K562 (cell line): ENCODE data around the gene MAN1A1. TPM values are rescaled to one million over a fixed set of nuclear protein-coding genes. Genes with fewer than 3 reads are reported as not detected.

Experiments
- ATAC-seq: fragments of 200-7000 bp; cut with Tn5 transposase; 3 replicates; pipeline ENCODE4 v1.9.1; 2020; ENCODE audit warnings: moderate library complexity
- BruUV-seq: library from RNA; stranded (reverse); fragments of 400-500 nt; replicated peaks from 2 replicates; lab custom pipeline; 2021; lab: Mats Ljungman, UMichigan
- CTCF ChIA-PET: fragments of 300-600 bp; formaldehyde crosslinking; extraction: SDS; loops from one replicate; lab custom pipeline; 2021; ENCODE audit warnings: low intra/inter-chr PET ratio; lab: Yijun Ruan, JAX
- POLR2A ChIA-PET: fragments of 300-600, 350-650 bp; sonication (Branson Sonifier 250); formaldehyde crosslinking; extraction: SDS; loops from one replicate; lab custom pipeline; 2021; ENCODE audit warnings: antibody characterized with exemption, inconsistent platforms; lab: Yijun Ruan, JAX
- DNase-seq, 4 experiments: peaks; one replicate each; pipeline versions ENCODE4 v3.0.0 to v3.0.0-alpha.2; 2011 to 2018; ENCODE audit warnings: low spot score in 3 of 4, mixed read lengths in 3 of 4; ENCODE audit errors: extremely low read depth in 1 of 4
- FAIRE-seq: peaks from 2 replicates; lab custom pipeline; 2011; peaks lifted over from hg19 to GRCh38; lab: Jason Lieb, UNC
- H2AFZ ChIP-seq: 2 replicates; pipeline ENCODE4 v1.6.0; 2011; ENCODE audit warnings: low read depth, low read length, control low read depth, inconsistent platforms
- H3K27ac ChIP-seq: fragments of 200-600 bp; 3 replicates; pipeline ENCODE4 v1.8.0; 2011; ENCODE audit warnings: low read depth, mild to moderate bottlenecking, control low read depth, inconsistent platforms, low read length, moderate library complexity, mixed read lengths; ENCODE audit errors: extremely low read depth
- H3K27me3 ChIP-seq, 2 experiments: fragments of 300-600 bp in 1 of 2; 2 replicates in 1 of 2; 3 replicates in 1 of 2; pipeline versions ENCODE4 v1.6.0 to v1.8.0; 2011; ENCODE audit warnings: inconsistent platforms in 2 of 2, low read length in 2 of 2, mild to moderate bottlenecking in 1 of 2, mixed read lengths in 1 of 2, moderate library complexity in 1 of 2; ENCODE audit not compliant: control insufficient read depth in 2 of 2, insufficient read depth in 2 of 2
- H3K36me3 ChIP-seq: fragments of 300-600 bp; 3 replicates; pipeline ENCODE4 v1.8.0; 2011; ENCODE audit warnings: mild to moderate bottlenecking, low read length, inconsistent platforms; ENCODE audit not compliant: control insufficient read depth, insufficient read depth
- H3K4me1 ChIP-seq, 2 experiments: fragments of 200-600 bp in 1 of 2; replicated peaks in 1 of 2; 2 replicates in 1 of 2; 3 replicates in 1 of 2; pipeline versions ENCODE4 v1.5.1 to v1.8.0; 2011; ENCODE audit warnings: inconsistent platforms in 2 of 2, low read length in 2 of 2, mild to moderate bottlenecking in 1 of 2, mixed read lengths in 1 of 2, moderate library complexity in 1 of 2; ENCODE audit not compliant: control insufficient read depth in 2 of 2, insufficient read depth in 2 of 2
- H3K4me2 ChIP-seq: 2 replicates; pipeline ENCODE4 v1.6.1; 2011; ENCODE audit warnings: low read length, control low read depth, inconsistent platforms, mixed read lengths; ENCODE audit not compliant: insufficient read depth
- H3K4me3 ChIP-seq: fragments of 200-600 bp; sonication (generic), shearing (Covaris generic); 2 replicates; pipeline ENCODE4 v1.5.1; 2016; ENCODE audit warnings: control low read depth, inconsistent platforms
- H3K79me2 ChIP-seq: fragments of 200-600 bp; 3 replicates; pipeline ENCODE4 v1.8.0; 2011; ENCODE audit warnings: low read length, inconsistent platforms; ENCODE audit not compliant: control insufficient read depth, insufficient read depth
- H3K9ac ChIP-seq, 2 experiments: 2 replicates each; pipeline versions ENCODE4 v1.6.0 to v1.6.1; 2011; ENCODE audit warnings: low read depth in 2 of 2, low read length in 2 of 2, control low read depth in 1 of 2, inconsistent platforms in 1 of 2, mild to moderate bottlenecking in 1 of 2, mixed read lengths in 1 of 2; ENCODE audit not compliant: insufficient read depth in 1 of 2
- H3K9me1 ChIP-seq: one replicate; pipeline ENCODE4 v1.6.0; 2011; ENCODE audit warnings: inconsistent platforms, mild to moderate bottlenecking, low read length, moderate library complexity; ENCODE audit not compliant: control insufficient read depth, insufficient read depth
- H3K9me3 ChIP-seq: replicated peaks from 2 replicates; pipeline ENCODE4 v1.5.1; 2011; ENCODE audit warnings: low read depth, low read length, inconsistent platforms; ENCODE audit not compliant: control insufficient read depth, insufficient read depth
- H4K20me1 ChIP-seq: replicated peaks from 2 replicates; pipeline ENCODE4 v1.6.1; 2011; ENCODE audit warnings: low read length, inconsistent platforms, mixed read lengths; ENCODE audit not compliant: control insufficient read depth, insufficient read depth
- BRF2 ChIP-seq: IDR thresholded peaks from 3 replicates; pipeline ENCODE4 v1.6.1; 2011; ENCODE audit warnings: borderline replicate concordance, mild to moderate bottlenecking; ENCODE audit not compliant: insufficient read length, insufficient read depth
- E4F1 ChIP-seq: fragments of 250-450 bp; sonication (Bioruptor Pico); IDR thresholded peaks from 2 replicates; pipeline ENCODE4 v1.5.0; 2021; ENCODE audit warnings: mild to moderate bottlenecking, borderline replicate concordance
- HMG20B ChIP-seq: fragments of 250-450 bp; sonication (Bioruptor Pico); IDR thresholded peaks from 2 replicates; pipeline ENCODE4 v1.5.0; 2021; ENCODE audit warnings: mild to moderate bottlenecking
- IRF9 ChIP-seq: fragments of 450-650 bp; IDR thresholded peaks from 2 replicates; pipeline ENCODE4 v1.6.1; 2016; ENCODE audit warnings: missing biosample characterization, missing genetic modification characterization
- KAT2B ChIP-seq: IDR thresholded peaks from one replicate; pipeline ENCODE4 v1.6.1; 2012; ENCODE audit warnings: low read depth, mild to moderate bottlenecking, control low read depth, inconsistent platforms, low read length, moderate library complexity
- PRDM10 ChIP-seq: fragments of 450-650 bp; IDR thresholded peaks from 2 replicates; pipeline ENCODE4 v1.6.1; 2018; ENCODE audit not compliant: partially characterized antibody
- SIRT6 ChIP-seq: IDR thresholded peaks from one replicate; pipeline ENCODE4 v1.6.1; 2012; ENCODE audit warnings: low read depth, mild to moderate bottlenecking, control low read depth, inconsistent platforms, low read length, moderate library complexity
- SREBF2 ChIP-seq: sonication (generic); formaldehyde crosslinking; IDR thresholded peaks from 2 replicates; pipeline ENCODE4 v1.4.0; 2020; ENCODE audit warnings: mild to moderate bottlenecking, missing genetic modification reagents
- ZNF583 ChIP-seq: fragments of 250-450 bp; sonication (Bioruptor Pico); IDR thresholded peaks from 2 replicates; pipeline ENCODE4 v1.4.0; 2020
- ZNF695 ChIP-seq: fragments of 450-650 bp; formaldehyde crosslinking; IDR thresholded peaks from 2 replicates; pipeline ENCODE4 v1.4.0; 2020; ENCODE audit warnings: mild to moderate bottlenecking, moderate library complexity
- ZNF696 ChIP-seq: fragments of 250-450 bp; sonication (Bioruptor Pico); conservative IDR thresholded peaks from 2 replicates; pipeline ENCODE4 v1.4.0; 2020; ENCODE audit warnings: mild to moderate bottlenecking, moderate library complexity
- ZNF785 ChIP-seq: fragments of 250-450 bp; sonication (Bioruptor Pico); IDR thresholded peaks from 2 replicates; pipeline ENCODE4 v1.4.0; 2020; ENCODE audit warnings: mild to moderate bottlenecking
- WGBS: fragments of 100-300 bp; shearing (Covaris generic); methylation state at CpG from one replicate; pipeline ENCODE4 v1.1.6; 2016; ENCODE audit warnings: low coverage, mixed read lengths; ENCODE audit not compliant: insufficient coverage; ENCODE audit errors: missing lambda C conversion rate; 5-methylcytosine and 5-hydroxymethylcytosine counted together
- in situ Hi-C: fragments of 300-500 bp; cut with MboI; formaldehyde crosslinking; loops from 4 replicates; pipeline ENCODE4 v1.15.0; 2018; ENCODE audit warnings: inconsistent platforms, mixed read lengths
- intact Hi-C: fragments of 100-400 bp; cut with micrococcal nuclease; formaldehyde crosslinking; loops from 2 replicates; pipeline ENCODE4 v1.14.2; 2022
- polyA plus RNA-seq, 8 experiments: library from polyadenylated mRNA; depleted of rRNA in 4 of 8; stranded (reverse) in 5 of 8; unstranded in 3 of 8; fragments of >200 nt; fragmentation: Nextera tagmentation in 2 of 8; fragmentation: Illumina TruSeq in 1 of 8; extraction: Ambion mirVana in 2 of 8; extraction: Trizol in 1 of 8; gene quantifications; 2 replicates each; pipeline versions ENCODE4 v1.2.1 to v1.2.3, GENCODE V29; 2011 to 2014; ENCODE audit warnings: inconsistent platforms in 1 of 8, missing spikeins in 1 of 8
- total RNA-seq, 7 experiments: library from RNA; depleted of rRNA in 6 of 7; stranded (reverse); fragments of >200 nt in 6 of 7; fragmentation: Illumina TruSeq in 2 of 7; extraction: Trizol in 2 of 7; gene quantifications; 2 replicates each; pipeline versions ENCODE4 v1.2.1 to v1.2.3, GENCODE V29; 2011 to 2021; ENCODE audit warnings: low replicate concordance in 1 of 7

Gene MAN1A1
- total and polyA plus RNA-seq, 9 of the 15 experiments (the other 6 are each of a cell fraction or from before 2014, with no cell fraction given): 24.5 to 78.4 (median 59.7) TPM

- no peaks in the 10 kb centered on the region for H3K4me1 ChIP-seq
- DNase-seq: no peak
- no peak for ATAC-seq
- in situ Hi-C loops (no loop called here), intact Hi-C loops (no loop called here)
- H3K79me2 ChIP-seq: peaks cover 87% of the 10 kb centered on the region
- H3K9ac ChIP-seq: no peak overlapping the region
- no TSS peak for BruUV-seq
- WGBS: 90% methylated on average over 4 of the region's 4 CpGs
- H3K4me3 ChIP-seq: no peak overlapping the region
- H3K27ac ChIP-seq: no peak overlapping the region
- TF ChIP-seq ZNF696 (CRISPR knock-in tag): no peak
- TF ChIP-seq BRF2: no peak
- TF ChIP-seq HMG20B (CRISPR knock-in tag): no peak
- no peak for TF ChIP-seq ZNF695 (CRISPR knock-in tag)
- no peak for TF ChIP-seq PRDM10
- no peak for TF ChIP-seq ZNF785
- TF ChIP-seq SIRT6: no peak
- no peak for TF ChIP-seq IRF9
- TF ChIP-seq KAT2B: no peak
- TF ChIP-seq SREBF2 (CRISPR knock-in tag): no peak
- TF ChIP-seq ZNF583 (CRISPR knock-in tag): no peak
- no peak for TF ChIP-seq E4F1
- FAIRE-seq: no peak
- no peaks in the 10 kb centered on the region for H3K9me3 ChIP-seq
- no peak overlapping the region for H2AFZ ChIP-seq
- no peaks in the 10 kb centered on the region for H4K20me1 ChIP-seq
- no peaks in the 10 kb centered on the region for H3K9me1 ChIP-seq
- H3K27me3 ChIP-seq: no peaks in the 10 kb centered on the region
- H3K4me2 ChIP-seq: no peak overlapping the region
- H3K36me3 ChIP-seq: peaks cover 85% of the 10 kb centered on the region
- ChIA-PET POLR2A (interaction anchor here (0.7 kb wide), 1 partner anchor 10 kb away, joined by 6 read pairs; no protein-coding TSS in a partner anchor), CTCF (no interaction called here)
Measured at GRCh38 chr6:119294984-119295383, 54.6 kb downstream of the MAN1A1 start.
